Measurements from ENCODE around the gene ASS1. TPM values are rescaled to one million over a fixed set of nuclear protein-coding genes. Genes with fewer than 3 reads are reported as not detected.

The ASS1 gene
- total RNA-seq, 1 donor from 2014 or later, result 162 TPM

DNA sequence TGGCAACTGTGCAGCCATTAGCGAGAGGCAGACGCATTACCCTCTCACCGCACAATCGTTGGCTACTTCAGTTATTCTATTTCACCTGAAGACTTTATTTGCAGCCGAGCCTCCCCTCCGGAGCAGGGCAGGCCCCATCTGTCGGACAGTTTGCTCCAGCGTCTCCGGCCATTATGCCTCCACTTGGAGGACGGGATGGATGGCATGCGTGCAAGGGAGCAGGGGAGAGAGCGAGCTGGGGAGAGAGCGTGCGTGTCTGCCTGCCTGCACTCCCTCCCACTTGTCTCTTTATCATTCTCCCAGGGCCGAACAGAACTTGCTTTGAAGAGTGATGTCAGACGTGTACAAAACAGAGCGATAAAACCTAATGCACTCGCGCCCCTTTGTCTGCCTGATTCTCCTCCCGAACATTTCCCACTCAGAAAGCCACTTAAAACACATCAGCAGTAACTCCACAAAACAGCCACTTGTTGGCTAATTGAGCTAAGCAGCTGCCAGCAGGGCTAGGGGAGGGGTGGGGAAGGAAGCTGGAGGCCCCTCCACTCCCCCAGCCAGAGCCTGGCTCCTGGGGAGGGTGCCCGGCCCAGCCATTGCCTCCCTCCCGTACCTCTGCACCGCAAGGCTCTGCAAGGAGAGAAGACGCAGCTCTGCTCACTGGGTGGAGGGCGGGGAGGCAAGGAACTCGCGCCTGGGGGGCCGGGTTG is 91.2 kb downstream of the ASS1 start:
- no peak for DNase-seq (ENCODE audit: low spot score in 2 of 2)
- Histone ChIP-seq H3K27ac (no peak overlapping the region), H3K27me3 (no peaks in the 10 kb centered on the region), H3K4me3 (peak overlapping the region in 1 of 2 donors; percentile 34), H3K9me3 (no peaks in the 10 kb centered on the region), H3K4me1 (no peaks in the 10 kb centered on the region), H3K36me3 (no peaks in the 10 kb centered on the region)
- TF ChIP-seq, protein P1, sequence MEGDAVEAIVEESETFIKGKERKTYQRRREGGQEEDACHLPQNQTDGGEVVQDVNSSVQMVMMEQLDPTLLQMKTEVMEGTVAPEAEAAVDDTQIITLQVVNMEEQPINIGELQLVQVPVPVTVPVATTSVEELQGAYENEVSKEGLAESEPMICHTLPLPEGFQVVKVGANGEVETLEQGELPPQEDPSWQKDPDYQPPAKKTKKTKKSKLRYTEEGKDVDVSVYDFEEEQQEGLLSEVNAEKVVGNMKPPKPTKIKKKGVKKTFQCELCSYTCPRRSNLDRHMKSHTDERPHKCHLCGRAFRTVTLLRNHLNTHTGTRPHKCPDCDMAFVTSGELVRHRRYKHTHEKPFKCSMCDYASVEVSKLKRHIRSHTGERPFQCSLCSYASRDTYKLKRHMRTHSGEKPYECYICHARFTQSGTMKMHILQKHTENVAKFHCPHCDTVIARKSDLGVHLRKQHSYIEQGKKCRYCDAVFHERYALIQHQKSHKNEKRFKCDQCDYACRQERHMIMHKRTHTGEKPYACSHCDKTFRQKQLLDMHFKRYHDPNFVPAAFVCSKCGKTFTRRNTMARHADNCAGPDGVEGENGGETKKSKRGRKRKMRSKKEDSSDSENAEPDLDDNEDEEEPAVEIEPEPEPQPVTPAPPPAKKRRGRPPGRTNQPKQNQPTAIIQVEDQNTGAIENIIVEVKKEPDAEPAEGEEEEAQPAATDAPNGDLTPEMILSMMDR (IDR thresholded peaks at IDR 0.05), result no peak
- intact Hi-C loops (cut with DNase I), result no loop called here

DNA sequence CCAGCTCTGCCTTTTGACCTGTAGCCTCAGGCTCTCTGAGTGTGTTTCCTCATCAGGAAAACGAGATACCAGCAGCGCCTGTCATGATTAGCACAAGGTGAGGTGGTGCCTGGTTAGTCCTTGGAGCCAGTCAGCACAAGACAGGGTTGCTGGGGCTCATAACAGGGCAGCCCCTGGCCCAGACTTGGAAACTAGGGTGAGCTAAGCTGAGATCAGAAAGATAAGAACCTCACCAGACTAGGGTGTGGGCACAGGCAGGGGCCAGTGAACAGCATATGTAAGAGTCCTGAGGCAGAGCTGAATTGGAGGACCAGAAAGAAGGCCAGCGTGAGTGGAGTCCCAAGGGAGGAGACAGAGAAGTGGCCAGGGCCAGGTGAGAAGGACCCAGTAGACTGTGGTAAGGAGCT is 91.9 kb downstream of the ASS1 start:
- H3K4me3 ChIP-seq, result no peak overlapping the region

DNA sequence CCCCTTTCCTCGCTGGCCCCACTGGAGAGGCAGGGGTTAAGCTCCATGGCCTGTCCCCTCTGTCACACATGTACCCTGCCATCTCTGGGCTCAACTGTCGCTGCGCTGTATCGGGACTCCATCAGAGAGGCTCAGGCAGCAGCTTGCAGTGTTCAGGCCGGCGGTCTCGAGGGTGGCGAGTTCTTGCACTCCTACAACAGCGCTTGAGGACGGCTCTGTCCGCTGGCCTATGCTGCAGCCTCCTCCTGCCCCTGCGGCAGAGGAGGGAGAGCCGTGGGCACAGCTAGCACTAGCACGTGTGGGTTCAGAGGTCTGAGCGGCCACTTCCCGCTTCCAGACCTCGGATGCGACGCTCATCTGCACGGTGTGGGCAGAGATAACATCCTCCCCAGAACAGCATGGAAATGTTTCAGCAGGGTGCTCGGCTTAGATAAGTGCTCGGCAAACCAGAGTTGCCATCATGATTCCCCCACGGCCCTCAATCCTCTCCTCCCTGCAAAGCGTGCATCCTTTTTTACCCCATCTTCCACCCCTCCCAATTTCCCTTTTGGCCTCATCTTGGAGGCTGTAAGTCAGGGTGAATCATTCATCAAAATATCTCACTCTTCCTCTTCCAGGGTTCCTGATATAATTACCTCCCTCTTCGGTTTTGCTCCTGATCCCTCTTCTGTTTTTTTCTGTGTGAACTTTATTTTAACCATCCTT is 92.7 kb downstream of the ASS1 start:
- H3K27me3 ChIP-seq, result no peaks in the 10 kb centered on the region
- no peak for DNase-seq (ENCODE audit: low spot score in 2 of 2)
- no peaks in the 10 kb centered on the region for H3K4me1 ChIP-seq
- no peak overlapping the region for H3K27ac ChIP-seq
- no peaks in the 10 kb centered on the region for H3K9me3 ChIP-seq
- TF ChIP-seq, protein P1 (IDR thresholded peaks at IDR 0.05), result no peak
- no peaks in the 10 kb centered on the region for H3K36me3 ChIP-seq
- no peak overlapping the region for H3K4me3 ChIP-seq
- intact Hi-C loops (cut with DNase I), result no loop called here

More for the DNA sequence above, 91.9 kb downstream of the ASS1 start:
- H3K9me3 ChIP-seq, result no peaks in the 10 kb centered on the region
- no peaks in the 10 kb centered on the region for H3K36me3 ChIP-seq
- DNase-seq (ENCODE audit: low spot score in 2 of 2), result no peak
- intact Hi-C loops (cut with DNase I), result no loop called here
- H3K27ac ChIP-seq, result no peak overlapping the region
- TF ChIP-seq, protein P1 (IDR thresholded peaks at IDR 0.05), result no peak
- H3K27me3 ChIP-seq, result no peaks in the 10 kb centered on the region
- H3K4me1 ChIP-seq, result no peaks in the 10 kb centered on the region

- Histone ChIP-seq H3K9me3 (no peaks in the 10 kb centered on the region), H3K27ac (no peak overlapping the region), H3K4me3 (no peak overlapping the region), H3K27me3 (no peaks in the 10 kb centered on the region), H3K36me3 (no peaks in the 10 kb centered on the region), H3K4me1 (no peaks in the 10 kb centered on the region)
- TF ChIP-seq, protein P1 (IDR thresholded peaks at IDR 0.05), result no peak
- no peak for DNase-seq (ENCODE audit: low spot score in 2 of 2)
- intact Hi-C loops (cut with DNase I), result no loop called here
These were observed 94.9 kb downstream of the ASS1 start for GRCh38 chr9:130539420-130540223.

GRCh38 chr9:130541533-130541932 is 96.8 kb downstream of the ASS1 start:
- TF ChIP-seq, protein P1 (IDR thresholded peaks at IDR 0.05), result no peak
- no peak overlapping the region for H3K27ac ChIP-seq
- H3K9me3 ChIP-seq, result no peaks in the 10 kb centered on the region
- no peak overlapping the region for H3K4me3 ChIP-seq
- H3K4me1 ChIP-seq, result no peaks in the 10 kb centered on the region
- DNase-seq (ENCODE audit: low spot score in 2 of 2), result no peak
- no peaks in the 10 kb centered on the region for H3K36me3 ChIP-seq
- no peaks in the 10 kb centered on the region for H3K27me3 ChIP-seq
- intact Hi-C loops (cut with DNase I), result no loop called here

Measured in ascending aorta (tissue), 2 donors.